ENCODE measurements around the gene CDC42BPA. TPM values are rescaled to one million over a fixed set of nuclear protein-coding genes. Genes with fewer than 3 reads are reported as not detected.

The CDC42BPA gene
- total and polyA plus RNA-seq, 9 of the 15 experiments (the other 6 are each of a cell fraction or from before 2014, with no cell fraction given): 8.0 to 77.5 (median 52.1) TPM

DNA sequence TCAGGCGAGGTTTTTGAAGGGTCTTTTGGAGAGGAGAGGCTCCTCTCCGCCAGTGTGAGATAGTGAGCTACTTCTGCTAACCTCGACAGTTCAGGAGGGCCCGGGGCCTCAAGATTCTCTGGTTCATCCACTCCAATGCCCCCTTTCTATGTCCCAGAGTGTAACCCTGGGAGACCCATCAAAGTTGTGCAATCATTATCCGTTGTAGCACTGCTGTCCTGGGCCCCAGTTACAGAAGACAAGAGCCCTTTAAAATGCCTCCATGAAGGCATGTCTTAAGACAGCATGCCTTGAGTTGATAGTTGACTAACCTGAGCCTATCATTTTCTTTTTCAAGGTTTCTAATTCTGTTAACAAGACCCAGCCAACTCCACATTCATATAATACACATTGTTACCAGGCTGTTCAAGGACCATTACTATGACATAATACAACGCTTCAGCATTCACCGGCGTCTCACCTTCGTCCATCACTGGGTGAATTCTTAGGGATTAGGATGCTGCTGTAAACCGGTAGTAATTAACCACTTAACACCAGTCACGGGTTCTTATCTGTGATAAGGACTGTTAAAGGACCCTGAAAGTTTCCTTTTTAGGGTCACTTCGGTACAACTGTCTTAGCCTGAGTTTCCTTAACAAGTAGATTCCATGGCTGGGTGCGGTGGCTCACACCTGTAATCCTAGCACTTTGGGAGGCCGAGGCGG lies 37.4 kb upstream of the CDC42BPA start (continued):
- TF ChIP-seq, protein P1, sequence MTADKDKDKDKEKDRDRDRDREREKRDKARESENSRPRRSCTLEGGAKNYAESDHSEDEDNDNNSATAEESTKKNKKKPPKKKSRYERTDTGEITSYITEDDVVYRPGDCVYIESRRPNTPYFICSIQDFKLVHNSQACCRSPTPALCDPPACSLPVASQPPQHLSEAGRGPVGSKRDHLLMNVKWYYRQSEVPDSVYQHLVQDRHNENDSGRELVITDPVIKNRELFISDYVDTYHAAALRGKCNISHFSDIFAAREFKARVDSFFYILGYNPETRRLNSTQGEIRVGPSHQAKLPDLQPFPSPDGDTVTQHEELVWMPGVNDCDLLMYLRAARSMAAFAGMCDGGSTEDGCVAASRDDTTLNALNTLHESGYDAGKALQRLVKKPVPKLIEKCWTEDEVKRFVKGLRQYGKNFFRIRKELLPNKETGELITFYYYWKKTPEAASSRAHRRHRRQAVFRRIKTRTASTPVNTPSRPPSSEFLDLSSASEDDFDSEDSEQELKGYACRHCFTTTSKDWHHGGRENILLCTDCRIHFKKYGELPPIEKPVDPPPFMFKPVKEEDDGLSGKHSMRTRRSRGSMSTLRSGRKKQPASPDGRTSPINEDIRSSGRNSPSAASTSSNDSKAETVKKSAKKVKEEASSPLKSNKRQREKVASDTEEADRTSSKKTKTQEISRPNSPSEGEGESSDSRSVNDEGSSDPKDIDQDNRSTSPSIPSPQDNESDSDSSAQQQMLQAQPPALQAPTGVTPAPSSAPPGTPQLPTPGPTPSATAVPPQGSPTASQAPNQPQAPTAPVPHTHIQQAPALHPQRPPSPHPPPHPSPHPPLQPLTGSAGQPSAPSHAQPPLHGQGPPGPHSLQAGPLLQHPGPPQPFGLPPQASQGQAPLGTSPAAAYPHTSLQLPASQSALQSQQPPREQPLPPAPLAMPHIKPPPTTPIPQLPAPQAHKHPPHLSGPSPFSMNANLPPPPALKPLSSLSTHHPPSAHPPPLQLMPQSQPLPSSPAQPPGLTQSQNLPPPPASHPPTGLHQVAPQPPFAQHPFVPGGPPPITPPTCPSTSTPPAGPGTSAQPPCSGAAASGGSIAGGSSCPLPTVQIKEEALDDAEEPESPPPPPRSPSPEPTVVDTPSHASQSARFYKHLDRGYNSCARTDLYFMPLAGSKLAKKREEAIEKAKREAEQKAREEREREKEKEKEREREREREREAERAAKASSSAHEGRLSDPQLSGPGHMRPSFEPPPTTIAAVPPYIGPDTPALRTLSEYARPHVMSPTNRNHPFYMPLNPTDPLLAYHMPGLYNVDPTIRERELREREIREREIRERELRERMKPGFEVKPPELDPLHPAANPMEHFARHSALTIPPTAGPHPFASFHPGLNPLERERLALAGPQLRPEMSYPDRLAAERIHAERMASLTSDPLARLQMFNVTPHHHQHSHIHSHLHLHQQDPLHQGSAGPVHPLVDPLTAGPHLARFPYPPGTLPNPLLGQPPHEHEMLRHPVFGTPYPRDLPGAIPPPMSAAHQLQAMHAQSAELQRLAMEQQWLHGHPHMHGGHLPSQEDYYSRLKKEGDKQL (CRISPR knock-in tag; IDR thresholded peaks at IDR 0.05; ENCODE audit: borderline replicate concordance): no peak
- TF ChIP-seq HMG20A (CRISPR knock-in tag; conservative IDR thresholded peaks at IDR 0.05) (no peak), POLR3G (IDR thresholded peaks at IDR 0.05; ENCODE audit: extremely low read depth, insufficient read length, insufficient replicate concordance) (no peak), EWSR1 (IDR thresholded peaks at IDR 0.05; ENCODE audit: borderline replicate concordance, low read depth, partially characterized antibody) (no peak), PHF20 (IDR thresholded peaks at IDR 0.05; ENCODE audit: partially characterized antibody) (no peak), SPI1 (IDR thresholded peaks at IDR 0.05; ENCODE audit: borderline replicate concordance, low read depth, low read length) (no peak), GATA2 (CRISPR knock-in tag; IDR thresholded peaks at IDR 0.05) (no peak), TGIF2 (CRISPR knock-in tag; IDR thresholded peaks at IDR 0.05) (no peak), MECOM (CRISPR knock-in tag; IDR thresholded peaks at IDR 0.05) (no peak), SAP30 (IDR thresholded peaks at IDR 0.05; ENCODE audit: borderline replicate concordance, insufficient read depth, low read depth, low read length, poor library complexity, severe bottlenecking) (no peak), LCOR (CRISPR knock-in tag; IDR thresholded peaks at IDR 0.05) (no peak), MCM2 (IDR thresholded peaks at IDR 0.05; ENCODE audit: low read depth) (no peak)
- TF ChIP-seq, protein P2, sequence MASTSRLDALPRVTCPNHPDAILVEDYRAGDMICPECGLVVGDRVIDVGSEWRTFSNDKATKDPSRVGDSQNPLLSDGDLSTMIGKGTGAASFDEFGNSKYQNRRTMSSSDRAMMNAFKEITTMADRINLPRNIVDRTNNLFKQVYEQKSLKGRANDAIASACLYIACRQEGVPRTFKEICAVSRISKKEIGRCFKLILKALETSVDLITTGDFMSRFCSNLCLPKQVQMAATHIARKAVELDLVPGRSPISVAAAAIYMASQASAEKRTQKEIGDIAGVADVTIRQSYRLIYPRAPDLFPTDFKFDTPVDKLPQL (IDR thresholded peaks at IDR 0.05; ENCODE audit: extremely low read depth, insufficient read length): no peak
- TF ChIP-seq, protein P3, sequence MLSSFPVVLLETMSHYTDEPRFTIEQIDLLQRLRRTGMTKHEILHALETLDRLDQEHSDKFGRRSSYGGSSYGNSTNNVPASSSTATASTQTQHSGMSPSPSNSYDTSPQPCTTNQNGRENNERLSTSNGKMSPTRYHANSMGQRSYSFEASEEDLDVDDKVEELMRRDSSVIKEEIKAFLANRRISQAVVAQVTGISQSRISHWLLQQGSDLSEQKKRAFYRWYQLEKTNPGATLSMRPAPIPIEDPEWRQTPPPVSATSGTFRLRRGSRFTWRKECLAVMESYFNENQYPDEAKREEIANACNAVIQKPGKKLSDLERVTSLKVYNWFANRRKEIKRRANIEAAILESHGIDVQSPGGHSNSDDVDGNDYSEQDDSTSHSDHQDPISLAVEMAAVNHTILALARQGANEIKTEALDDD (IDR thresholded peaks at IDR 0.05): peak; percentile 40; the same call in 1 of the 2 replicates
